Colonic mucosa (tissue), 4 donors: ENCODE measurements around the gene GPRC5C. TPM values are rescaled to one million over a fixed set of nuclear protein-coding genes. Genes with fewer than 3 reads are reported as not detected.
A peak's percentile ranks its signal among the peaks of the same experiment; 100 is the strongest.

Experiments used
- DNase-seq: peaks from one replicate; pipeline ENCODE4 v3.0.0-alpha.2; 2020
- H3K27ac ChIP-seq: fragments of 200-600 bp; one replicate; pipeline ENCODE4 v1.8.0; 2021
- H3K27me3 ChIP-seq: fragments of 200-600 bp; one replicate; pipeline ENCODE4 v1.8.0; 2021
- H3K36me3 ChIP-seq: fragments of 200-600 bp; one replicate; pipeline ENCODE4 v1.8.0; 2021
- H3K4me1 ChIP-seq: fragments of 200-600 bp; one replicate; pipeline ENCODE4 v1.8.0; 2021; ENCODE audit warnings: mild to moderate bottlenecking
- H3K4me3 ChIP-seq: fragments of 200-600 bp; one replicate; pipeline ENCODE4 v1.8.0; 2021
- H3K9ac ChIP-seq, 2 donors: one replicate each; pipeline ENCODE4 v1.7.0; 2013; ENCODE audit warnings: control low read depth in 2 of 2, low read depth in 2 of 2, low read length in 2 of 2
- H3K9me3 ChIP-seq: fragments of 200-600 bp; one replicate; pipeline ENCODE4 v1.8.0; 2021
- CTCF ChIP-seq: fragments of 200-600 bp; IDR thresholded peaks from one replicate; pipeline ENCODE4 v1.8.0; 2022; ENCODE audit warnings: antibody characterized with exemption, mild to moderate bottlenecking
- intact Hi-C: fragments of 100-400 bp; cut with DNase I; formaldehyde crosslinking; loops from one replicate; pipeline ENCODE4 v1.14.1; 2022
- total RNA-seq, 2 donors: library from RNA; stranded (reverse); fragmentation: NEBNext Ultra II Directional in 1 of 2; extraction: Animal tissue kit (Norgen Biotek cat#: 25700) in 1 of 2; gene quantifications; one replicate each; pipeline ENCODE4 v1.2.1, GENCODE V29; 2021
- donor health status: healthy.
- donor health status: DM: no; HTN: no; CAD: no.
- donor health status: DM: no; HTN: no; CAD: no.

GPRC5C gene
- total RNA-seq, 2 donors from 2014 or later: 139 to 193 TPM

- Histone ChIP-seq H3K36me3 (no peaks in the 10 kb centered on the region), H3K9me3 (no peaks in the 10 kb centered on the region), H3K4me3 (no peak overlapping the region), H3K27ac (peak overlapping the region; percentile 75), H3K9ac (peak overlapping the region in 1 of 2 donors; percentile 24), H3K4me1 (peaks cover 4% of the 10 kb centered on the region), H3K27me3 (no peaks in the 10 kb centered on the region)
- no peak for DNase-seq
- TF ChIP-seq CTCF: no peak
- intact Hi-C loops: no loop called here
Measured at GRCh38 chr17:74415608-74416396, 16.1 kb upstream of the GPRC5C start.

GRCh38 chr17:74417178-74418045 lies 14.5 kb upstream of the GPRC5C start:
- H3K4me1 ChIP-seq: peaks cover 4% of the 10 kb centered on the region
- no peaks in the 10 kb centered on the region for H3K9me3 ChIP-seq
- no peaks in the 10 kb centered on the region for H3K36me3 ChIP-seq
- no peak overlapping the region for H3K4me3 ChIP-seq
- peak; percentile 71 for DNase-seq
- H3K27ac ChIP-seq: peak overlapping the region; percentile 75
- peak overlapping the region in 1 of 2 donors; percentile 66 for H3K9ac ChIP-seq
- intact Hi-C loops: no loop called here
- TF ChIP-seq CTCF: no peak
- no peaks in the 10 kb centered on the region for H3K27me3 ChIP-seq

- Histone ChIP-seq H3K27ac (peak overlapping the region; percentile 39), H3K27me3 (no peaks in the 10 kb centered on the region), H3K36me3 (no peaks in the 10 kb centered on the region), H3K4me1 (peaks cover 4% of the 10 kb centered on the region), H3K4me3 (no peak overlapping the region), H3K9me3 (no peaks in the 10 kb centered on the region), H3K9ac (peak overlapping the region in 1 of 2 donors; percentile 3)
- DNase-seq: no peak
- TF ChIP-seq CTCF: no peak
- intact Hi-C loops: no loop called here
Measured at GRCh38 chr17:74419928-74420411, 11.9 kb upstream of the GPRC5C start.

- Histone ChIP-seq H3K27ac (no peak overlapping the region), H3K36me3 (no peaks in the 10 kb centered on the region), H3K27me3 (no peaks in the 10 kb centered on the region), H3K4me1 (peaks cover 12% of the 10 kb centered on the region), H3K4me3 (no peak overlapping the region), H3K9ac (no peak overlapping the region), H3K9me3 (no peaks in the 10 kb centered on the region)
- no peak for TF ChIP-seq CTCF
- intact Hi-C loops: no loop called here
- DNase-seq: no peak
Measured at GRCh38 chr17:74424117-74424516, 7.8 kb upstream of the GPRC5C start.

- Histone ChIP-seq H3K27me3 (no peaks in the 10 kb centered on the region), H3K36me3 (no peaks in the 10 kb centered on the region), H3K4me3 (no peak overlapping the region), H3K4me1 (peaks cover 12% of the 10 kb centered on the region), H3K27ac (no peak overlapping the region), H3K9ac (no peak overlapping the region), H3K9me3 (no peaks in the 10 kb centered on the region)
- intact Hi-C loops: no loop called here
- TF ChIP-seq CTCF: no peak
- DNase-seq: no peak
Measured at GRCh38 chr17:74424657-74425056, 7.2 kb upstream of the GPRC5C start.
